Neural cell (in vitro differentiated cells): ENCODE results near the gene KRTAP22-1.
A peak's percentile ranks its signal among the peaks of the same experiment; 100 is the strongest.

ENCODE experiments used
- CTCF ChIP-seq: fragments of 450-650 bp; IDR thresholded peaks from 2 replicates; pipeline ENCODE4 v1.5.1; 2014; ENCODE audit warnings: antibody characterized with exemption, mild to moderate bottlenecking, moderate library complexity; ENCODE audit not compliant: poor library complexity, severe bottlenecking
- EP300 ChIP-seq: fragments of 450-650 bp; conservative IDR thresholded peaks from 2 replicates; pipeline ENCODE4 v1.6.1; 2014; ENCODE audit warnings: antibody characterized with exemption, mild to moderate bottlenecking, moderate library complexity; ENCODE audit not compliant: poor library complexity, severe bottlenecking
- EZH2 ChIP-seq: fragments of 200-600, 300-800 bp; shearing (Covaris generic), sonication (generic); IDR thresholded peaks from 2 replicates; pipeline ENCODE4 v1.6.1; 2014; ENCODE audit warnings: antibody characterized with exemption, low read length, borderline replicate concordance, mild to moderate bottlenecking; ENCODE audit not compliant: insufficient read depth, poor library complexity, severe bottlenecking
- MXI1 ChIP-seq: fragments of 450-650 bp; conservative IDR thresholded peaks from 2 replicates; pipeline ENCODE4 v1.6.1; 2014; ENCODE audit warnings: antibody characterized with exemption, mild to moderate bottlenecking; ENCODE audit not compliant: poor library complexity, severe bottlenecking
- POLR2AphosphoS5 ChIP-seq: IDR thresholded peaks from 2 replicates; pipeline ENCODE4 v1.6.1; 2012
- RAD21 ChIP-seq: fragments of 450-650 bp; conservative IDR thresholded peaks from 2 replicates; pipeline ENCODE4 v1.6.1; 2014; ENCODE audit warnings: antibody characterized with exemption, mild to moderate bottlenecking, moderate library complexity
- REST ChIP-seq: IDR thresholded peaks from 2 replicates; pipeline ENCODE4 v1.6.1; 2012; ENCODE audit warnings: borderline replicate concordance
- SMC3 ChIP-seq: fragments of 450-650 bp; conservative IDR thresholded peaks from 2 replicates; pipeline ENCODE4 v1.6.1; 2014; ENCODE audit warnings: antibody characterized with exemption, mild to moderate bottlenecking, moderate library complexity; ENCODE audit not compliant: poor library complexity
- TAF1 ChIP-seq: IDR thresholded peaks from 2 replicates; pipeline ENCODE4 v1.6.1; 2012; ENCODE audit warnings: low read depth

- TF ChIP-seq CTCF (no peak), EZH2 (no peak), RAD21 (no peak), REST (peak; percentile 53), EP300 (peak; percentile 75), MXI1 (no peak), POLR2AphosphoS5 (peak; percentile 55), TAF1 (no peak), SMC3 (no peak)
Measured at GRCh38 chr21:30561264-30561895, 39.5 kb upstream of the KRTAP22-1 start, which contains the start of gene KRTAP19-7.
